H9 (cell line): ENCODE measurements around the gene MLLT3. TPM values are rescaled to one million over a fixed set of nuclear protein-coding genes. Genes with fewer than 3 reads are reported as not detected.
A peak's percentile ranks its signal among the peaks of the same experiment; 100 is the strongest.

Experiments used
- DNase-seq: peaks from one replicate; pipeline ENCODE4 v3.0.0-alpha.2; 2017
- H2AFZ ChIP-seq: one replicate; pipeline ENCODE4 v1.6.1; 2013; ENCODE audit warnings: mild to moderate bottlenecking, low read length, control low read depth, moderate library complexity
- H2AK5ac ChIP-seq: 2 replicates; pipeline ENCODE4 v1.6.1; 2013; ENCODE audit warnings: low read length, control low read depth, mixed read lengths; ENCODE audit not compliant: insufficient read length
- H2BK120ac ChIP-seq: one replicate; pipeline ENCODE4 v1.6.1; 2013; ENCODE audit warnings: low read depth, mild to moderate bottlenecking, low read length, control low read depth, inconsistent platforms; ENCODE audit not compliant: poor library complexity, severe bottlenecking
- H2BK12ac ChIP-seq: 2 replicates; pipeline ENCODE4 v1.6.1; 2013; ENCODE audit warnings: low read length, control low read depth, mixed read lengths, low read depth; ENCODE audit not compliant: insufficient read length
- H2BK15ac ChIP-seq: 2 replicates; pipeline ENCODE4 v1.6.1; 2013; ENCODE audit warnings: low read depth, low read length, control low read depth
- H2BK20ac ChIP-seq: one replicate; pipeline ENCODE4 v1.6.1; 2013; ENCODE audit warnings: low read depth, mild to moderate bottlenecking, low read length, control low read depth, inconsistent platforms; ENCODE audit not compliant: poor library complexity, severe bottlenecking
- H2BK5ac ChIP-seq: 2 replicates; pipeline ENCODE4 v1.6.1; 2013; ENCODE audit warnings: low read length, control low read depth, mixed read lengths; ENCODE audit not compliant: insufficient read length
- H3K14ac ChIP-seq: 2 replicates; pipeline ENCODE4 v1.6.1; 2013; ENCODE audit warnings: low read length, control low read depth; ENCODE audit not compliant: insufficient read depth
- H3K18ac ChIP-seq: 2 replicates; pipeline ENCODE4 v1.6.1; 2013; ENCODE audit warnings: low read depth, mild to moderate bottlenecking, mixed read lengths, low read length, control low read depth; ENCODE audit not compliant: insufficient read length
- H3K23ac ChIP-seq: 2 replicates; pipeline ENCODE4 v1.6.1; 2013; ENCODE audit warnings: low read length, control low read depth, mixed read lengths, low read depth; ENCODE audit not compliant: insufficient read length
- H3K23me2 ChIP-seq: 2 replicates; pipeline ENCODE4 v1.6.1; 2013; ENCODE audit warnings: low read depth, mild to moderate bottlenecking, mixed read lengths, low read length, control low read depth; ENCODE audit not compliant: insufficient read length, poor library complexity, severe bottlenecking
- H3K27ac ChIP-seq: 2 replicates; pipeline ENCODE4 v1.5.1; 2013; ENCODE audit warnings: low read length, control low read depth, mixed read lengths, low read depth; ENCODE audit not compliant: insufficient read length
- H3K27me3 ChIP-seq: 2 replicates; pipeline ENCODE4 v1.6.1; 2013; ENCODE audit warnings: low read length, control low read depth, inconsistent platforms; ENCODE audit not compliant: insufficient read depth
- H3K4ac ChIP-seq: 2 replicates; pipeline ENCODE4 v1.6.1; 2013; ENCODE audit warnings: low read depth, mild to moderate bottlenecking, control low read depth, inconsistent platforms, low read length, moderate library complexity
- H3K4me1 ChIP-seq: 2 replicates; pipeline ENCODE4 v1.6.1; 2013; ENCODE audit warnings: low read length, control low read depth, inconsistent platforms; ENCODE audit not compliant: insufficient read depth
- H3K4me2 ChIP-seq: 2 replicates; pipeline ENCODE4 v1.6.1; 2013; ENCODE audit warnings: low read length, control low read depth, mixed read lengths; ENCODE audit not compliant: insufficient read length, insufficient read depth
- H3K56ac ChIP-seq: 2 replicates; pipeline ENCODE4 v1.6.1; 2013; ENCODE audit warnings: low read depth, mild to moderate bottlenecking, mixed read lengths, low read length, control low read depth; ENCODE audit not compliant: insufficient read length
- H3K79me1 ChIP-seq: 2 replicates; pipeline ENCODE4 v1.6.1; 2013; ENCODE audit warnings: low read depth, mild to moderate bottlenecking, moderate library complexity, low read length, control low read depth, inconsistent platforms; ENCODE audit not compliant: insufficient read depth, poor library complexity, severe bottlenecking
- H3K79me2 ChIP-seq: 2 replicates; pipeline ENCODE4 v1.6.1; 2013; ENCODE audit warnings: low read length, control low read depth, inconsistent platforms; ENCODE audit not compliant: insufficient read depth
- H3K9ac ChIP-seq: 2 replicates; pipeline ENCODE4 v1.6.1; 2013; ENCODE audit warnings: low read length, control low read depth, mixed read lengths; ENCODE audit not compliant: insufficient read length; ENCODE audit errors: extremely low read depth
- H3K9me3 ChIP-seq: one replicate; pipeline ENCODE4 v1.6.1; 2013; ENCODE audit warnings: low read depth, low read length, inconsistent platforms; ENCODE audit not compliant: control insufficient read depth
- H3T11ph ChIP-seq: one replicate; pipeline ENCODE4 v1.6.1; 2013; ENCODE audit warnings: mild to moderate bottlenecking, low read length, control low read depth, inconsistent platforms
- H4K20me1 ChIP-seq: one replicate; pipeline ENCODE4 v1.6.1; 2013; ENCODE audit not compliant: control insufficient read depth, insufficient read length, insufficient read depth
- H4K5ac ChIP-seq: 2 replicates; pipeline ENCODE4 v1.6.1; 2013; ENCODE audit warnings: low read depth, mild to moderate bottlenecking, mixed read lengths, low read length, control low read depth; ENCODE audit not compliant: insufficient read length
- H4K8ac ChIP-seq: replicated peaks from 2 replicates; pipeline ENCODE4 v1.6.1; 2013; ENCODE audit warnings: low read length, control low read depth, mixed read lengths, low read depth; ENCODE audit not compliant: insufficient read length
- H4K91ac ChIP-seq: 2 replicates; pipeline ENCODE4 v1.6.1; 2013; ENCODE audit warnings: low read depth, mild to moderate bottlenecking, moderate library complexity, mixed read lengths, low read length, control low read depth; ENCODE audit not compliant: insufficient read length
- H3K27ac Mint-ChIP-seq, 3 experiments: 2 replicates in 2 of 3; 3 replicates in 1 of 3; pipeline ENCODE4 v1.8.0; 2020 to 2021; ENCODE audit warnings: mixed read lengths in 3 of 3, mild to moderate bottlenecking in 1 of 3, moderate library complexity in 1 of 3
- H3K27me3 Mint-ChIP-seq: 2 replicates; pipeline ENCODE4 v1.8.0; 2021; ENCODE audit warnings: low read depth, mild to moderate bottlenecking, moderate library complexity, mixed read lengths
- H3K36me3 Mint-ChIP-seq, 3 experiments: 2 replicates in 2 of 3; 3 replicates in 1 of 3; pipeline ENCODE4 v1.8.0; 2020 to 2021; ENCODE audit warnings: low read depth in 3 of 3, mixed read lengths in 3 of 3; ENCODE audit not compliant: insufficient read depth in 1 of 3
- H3K4me1 Mint-ChIP-seq, 2 experiments: 2 replicates each; pipeline ENCODE4 v1.8.0; 2020; ENCODE audit warnings: mixed read lengths in 2 of 2
- H3K4me3 Mint-ChIP-seq, 2 experiments: 2 replicates in 1 of 2; 3 replicates in 1 of 2; pipeline ENCODE4 v1.8.0; 2020 to 2021; ENCODE audit warnings: mild to moderate bottlenecking in 2 of 2, mixed read lengths in 2 of 2, moderate library complexity in 1 of 2
- H3K9me3 Mint-ChIP-seq, 2 experiments: 2 replicates in 1 of 2; 3 replicates in 1 of 2; pipeline ENCODE4 v1.8.0; 2020; ENCODE audit warnings: mild to moderate bottlenecking in 2 of 2, mixed read lengths in 2 of 2, moderate library complexity in 1 of 2
- CTCF ChIP-seq: fragments of 200-600 bp; sonication (generic); conservative IDR thresholded peaks from 3 replicates; pipeline ENCODE4 v1.8.0; 2021; ENCODE audit warnings: antibody characterized with exemption, mild to moderate bottlenecking
- WGBS: extraction: QIAGEN DNeasy Blood & Tissue Kit; methylation state at CpG from one replicate; pipeline ENCODE4 v1.1.7; 2013; ENCODE audit warnings: missing lambda C conversion rate, low lambda C conversion rate, mixed read lengths; ENCODE audit not compliant: insufficient read length; ENCODE audit errors: extremely low coverage; 5-methylcytosine and 5-hydroxymethylcytosine counted together
- total RNA-seq: library from RNA; stranded (reverse); gene quantifications from 2 replicates; pipeline ENCODE4 v1.2.1, GENCODE V29; 2021

MLLT3 gene
- total RNA-seq, 1 experiment from 2014 or later, result 3.9 TPM

- H3K4me1 ChIP-seq, result no peaks in the 10 kb centered on the region
- no peak overlapping the region for H3T11ph ChIP-seq
- no peak overlapping the region for H3K23ac ChIP-seq
- no peak overlapping the region for H3K56ac ChIP-seq
- TF ChIP-seq CTCF, result peak; percentile 87
- no peak overlapping the region for H2BK20ac ChIP-seq
- no peak overlapping the region for H4K91ac ChIP-seq
- no peak overlapping the region for H4K5ac ChIP-seq
- H2BK5ac ChIP-seq, result no peak overlapping the region
- H2BK120ac ChIP-seq, result no peak overlapping the region
- Mint-ChIP-seq H3K9me3 (no peaks in the 10 kb centered on the region), H3K27me3 (no peaks in the 10 kb centered on the region; the same call in 1 of the 2 replicates), H3K27ac (peak overlapping the region in 2 of 3 experiments; percentile 15 to 56; a peak in 2 of 7 replicates), H3K36me3 (no peaks in the 10 kb centered on the region), H3K4me1 (peaks cover 15 to 19% of the 10 kb centered on the region in 2 experiments), H3K4me3 (no peak overlapping the region)
- H2AK5ac ChIP-seq, result no peak overlapping the region
- no peak overlapping the region for H3K4me2 ChIP-seq
- H3K27ac ChIP-seq, result no peak overlapping the region
- no peaks in the 10 kb centered on the region for H3K23me2 ChIP-seq
- no peak overlapping the region for H3K9ac ChIP-seq
- H3K18ac ChIP-seq, result no peak overlapping the region
- no peak overlapping the region for H3K14ac ChIP-seq
- H2AFZ ChIP-seq, result no peak overlapping the region
- H2BK15ac ChIP-seq, result no peak overlapping the region
- H3K4ac ChIP-seq, result no peak overlapping the region
- no peaks in the 10 kb centered on the region for H3K79me1 ChIP-seq
- DNase-seq, result peak; percentile 68
- no peaks in the 10 kb centered on the region for H3K79me2 ChIP-seq
- no peak overlapping the region for H4K8ac ChIP-seq
- no peaks in the 10 kb centered on the region for H3K9me3 ChIP-seq
- H3K27me3 ChIP-seq, result no peaks in the 10 kb centered on the region
- no CpG with 5 or more reads among the region's 2 CpGs for WGBS
- no peak overlapping the region for H2BK12ac ChIP-seq
- H4K20me1 ChIP-seq, result no peaks in the 10 kb centered on the region
Observed at GRCh38 chr9:20524776-20525175, 97.5 kb downstream of the MLLT3 start.
